ENCODE data around the gene CAB39.

- TF ChIP-seq POLR2A (IDR thresholded peaks at IDR 0.05; ENCODE audit: low read depth, low read length) (no peak), TAF1 (IDR thresholded peaks at IDR 0.05; ENCODE audit: borderline replicate concordance, low read depth, low read length) (no peak), POLR2AphosphoS5 (IDR thresholded peaks at IDR 0.05; ENCODE audit: low read depth, low read length) (no peak)
Measured at GRCh38 chr2:230790981-230791380, 78.3 kb downstream of the CAB39 start.
